Adrenal gland (tissue), 12 donors: Measurements from ENCODE around the gene C1orf122. TPM values are rescaled to one million over a fixed set of nuclear protein-coding genes. Genes with fewer than 3 reads are reported as not detected.
A peak's percentile ranks its signal among the peaks of the same experiment; 100 is the strongest.

Experiments used
- DNase-seq, 7 donors: peaks; one replicate each; pipeline ENCODE4 v3.0.0-alpha.2; 2019 to 2020
- H3K27ac ChIP-seq, 5 donors: fragments of 200-600 bp; sonication (generic) in 4 of 5; 1 replicate in 3 of 5; 2 replicates in 2 of 5; pipeline versions ENCODE4 v1.5.1 to v1.8.0; 2016 to 2020; ENCODE audit warnings: mild to moderate bottlenecking in 1 of 5
- H3K27me3 ChIP-seq: fragments of 200-600 bp; 2 replicates; pipeline ENCODE4 v1.8.0; 2021
- H3K36me3 ChIP-seq, 2 donors: fragments of 200-600 bp; replicated peaks in 1 of 2; 1 replicate in 1 of 2; 2 replicates in 1 of 2; pipeline versions ENCODE4 v1.5.1 to v1.8.0; 2018 to 2022
- H3K4me1 ChIP-seq, 2 donors: fragments of 200-600 bp; replicated peaks in 1 of 2; 1 replicate in 1 of 2; 2 replicates in 1 of 2; pipeline versions ENCODE4 v1.5.1 to v1.8.0; 2018 to 2021
- H3K4me3 ChIP-seq, 4 donors: fragments of 200-600 bp; sonication (generic) in 3 of 4; one replicate each; pipeline ENCODE4 v1.5.1; 2016 to 2018
- H3K9me3 ChIP-seq, 3 donors: fragments of 200-600 bp; sonication (generic) in 1 of 3; replicated peaks in 1 of 3; 1 replicate in 2 of 3; 2 replicates in 1 of 3; pipeline versions ENCODE4 v1.5.1 to v1.8.0; 2016 to 2021
- CTCF ChIP-seq, 6 experiments: fragments of 450-650 bp in 4 of 6; fragments of 200-600 bp in 2 of 6; sonication (generic) in 1 of 6; IDR thresholded peaks; 1 replicate in 5 of 6; 2 replicates in 1 of 6; pipeline versions ENCODE4 v1.5.1 to v1.8.0; 2016 to 2021; ENCODE audit warnings: antibody characterized with exemption in 6 of 6, mild to moderate bottlenecking in 2 of 6, moderate library complexity in 1 of 6
- POLR2A ChIP-seq, 2 donors: fragments of 450-650 bp; IDR thresholded peaks; one replicate each; pipeline ENCODE4 v1.6.1; 2017; ENCODE audit warnings: antibody characterized with exemption in 2 of 2, mild to moderate bottlenecking in 2 of 2, moderate library complexity in 1 of 2
- WGBS, 4 donors: extraction: QIAGEN DNeasy Blood & Tissue Kit in 2 of 4; methylation state at CpG; one replicate each; pipeline versions ENCODE4 v1.1.5 to v1.1.7; 2013 to 2017; 5-methylcytosine and 5-hydroxymethylcytosine counted together
- intact Hi-C, 2 donors: fragments of 100-400 bp; cut with DNase I; formaldehyde crosslinking; loops; one replicate each; pipeline versions ENCODE4 v1.14.1 to v1.15.0; 2022 to 2023
- polyA plus RNA-seq, 3 donors: library from polyadenylated mRNA; stranded (reverse); fragments of 200-250 nt in 2 of 3; fragments of 350-450 nt in 1 of 3; fragmentation: Illumina TruSeq in 1 of 3; extraction: RNeasy Lipid Tissue Mini Kit (QIAGEN cat#74804) in 1 of 3; gene quantifications; one replicate each; pipeline ENCODE4 v1.2.3, GENCODE V29; 2013 to 2014
- total RNA-seq, 9 donors: library from RNA; depleted of rRNA in 4 of 9; stranded (reverse); fragments of >200 nt in 4 of 9; fragments of 120-200 nt in 1 of 9; fragmentation: NEBNext Ultra II Directional in 1 of 9; extraction: Animal tissue kit (Norgen Biotek cat#: 25700) in 1 of 9; gene quantifications; one replicate each; pipeline versions ENCODE4 v1.1.0 to v1.2.4, GENCODE V29; 2013 to 2023
- donor health status: healthy with polysubstance abuse.
- donor health status: Bipolar disorder and iron deficiency.
- donor health status: DM: yes; HTN: yes; CAD: no.
- donor health status: DM: no; HTN: no; CAD: no.
- donor health status: DM: no; HTN: no; CAD: no.
- donor health status: DM: yes; HTN: yes; CAD: no.

The C1orf122 gene
- total and polyA plus RNA-seq, 12 donors = 21.0 to 173 (median 84.7) TPM

GRCh38 chr1:37817481-37817880 lies 9.9 kb downstream of the C1orf122 start:
- peak overlapping the region in 2 of 5 donors; percentile 24 to 27 for H3K27ac ChIP-seq
- WGBS, 4 donors = 6 to 18% (median 16%) methylated on average over 2 of the region's 2 CpGs
- no peak overlapping the region for H3K4me3 ChIP-seq
- H3K36me3 ChIP-seq = peaks cover 0 to 49% of the 10 kb centered on the region in 2 donors
- TF ChIP-seq CTCF (IDR thresholded peaks at IDR 0.05) = no peak
- intact Hi-C loops = no loop called here
- no peaks in the 10 kb centered on the region for H3K27me3 ChIP-seq
- peak; percentile 49 to 89 (median 64) for DNase-seq
- H3K4me1 ChIP-seq = peaks cover 0 to 11% of the 10 kb centered on the region in 2 donors
- no peaks in the 10 kb centered on the region for H3K9me3 ChIP-seq

- WGBS, 4 donors = 89 to 93% (median 91%) methylated on average over 2 of the region's 2 CpGs
- H3K27ac ChIP-seq = no peak overlapping the region
- no peaks in the 10 kb centered on the region for H3K9me3 ChIP-seq
- no peak for TF ChIP-seq POLR2A (IDR thresholded peaks at IDR 0.05)
- no peak for TF ChIP-seq CTCF (IDR thresholded peaks at IDR 0.05)
- no peak overlapping the region for H3K4me3 ChIP-seq
- DNase-seq = no peak
- intact Hi-C loops = no loop called here
- no peaks in the 10 kb centered on the region for H3K27me3 ChIP-seq
- peaks cover 0 to 6% of the 10 kb centered on the region in 2 donors for H3K4me1 ChIP-seq
- peaks cover 0 to 47% of the 10 kb centered on the region in 2 donors for H3K36me3 ChIP-seq
Measured at GRCh38 chr1:37821481-37821880, 13.9 kb downstream of the C1orf122 start.

GRCh38 chr1:37822906-37823815 lies 15.6 kb downstream of the C1orf122 start:
- 88 to 92% (median 90%) methylated on average over 9 of the region's 9 CpGs for WGBS, 4 donors
- Histone ChIP-seq H3K27me3 (no peaks in the 10 kb centered on the region), H3K9me3 (no peaks in the 10 kb centered on the region), H3K27ac (no peak overlapping the region), H3K4me3 (no peak overlapping the region), H3K36me3 (peaks cover 0 to 47% of the 10 kb centered on the region in 2 donors), H3K4me1 (no peaks in the 10 kb centered on the region)
- TF ChIP-seq CTCF (IDR thresholded peaks at IDR 0.05) (no peak), POLR2A (IDR thresholded peaks at IDR 0.05) (no peak)
- DNase-seq = no peak
- intact Hi-C loops = no loop called here

GRCh38 chr1:37824001-37824400 lies 16.4 kb downstream of the C1orf122 start:
- no peak for DNase-seq
- Histone ChIP-seq H3K4me1 (no peaks in the 10 kb centered on the region), H3K36me3 (peaks cover 0 to 51% of the 10 kb centered on the region in 2 donors), H3K4me3 (no peak overlapping the region), H3K9me3 (no peaks in the 10 kb centered on the region), H3K27ac (no peak overlapping the region), H3K27me3 (no peaks in the 10 kb centered on the region)
- no peak for TF ChIP-seq POLR2A (IDR thresholded peaks at IDR 0.05)
- no peak for TF ChIP-seq CTCF (IDR thresholded peaks at IDR 0.05)
- 87 to 95% (median 92%) methylated on average over 2 of the region's 2 CpGs for WGBS, 4 donors
- intact Hi-C loops = no loop called here
